ENCODE results near the gene PARVA. TPM values are rescaled to one million over a fixed set of nuclear protein-coding genes. Genes with fewer than 3 reads are reported as not detected.

Gene PARVA
- total and polyA plus RNA-seq, 2 of the 4 experiments (the other 2 are of a cell fraction) = 65.2 to 80.2 TPM

DNA sequence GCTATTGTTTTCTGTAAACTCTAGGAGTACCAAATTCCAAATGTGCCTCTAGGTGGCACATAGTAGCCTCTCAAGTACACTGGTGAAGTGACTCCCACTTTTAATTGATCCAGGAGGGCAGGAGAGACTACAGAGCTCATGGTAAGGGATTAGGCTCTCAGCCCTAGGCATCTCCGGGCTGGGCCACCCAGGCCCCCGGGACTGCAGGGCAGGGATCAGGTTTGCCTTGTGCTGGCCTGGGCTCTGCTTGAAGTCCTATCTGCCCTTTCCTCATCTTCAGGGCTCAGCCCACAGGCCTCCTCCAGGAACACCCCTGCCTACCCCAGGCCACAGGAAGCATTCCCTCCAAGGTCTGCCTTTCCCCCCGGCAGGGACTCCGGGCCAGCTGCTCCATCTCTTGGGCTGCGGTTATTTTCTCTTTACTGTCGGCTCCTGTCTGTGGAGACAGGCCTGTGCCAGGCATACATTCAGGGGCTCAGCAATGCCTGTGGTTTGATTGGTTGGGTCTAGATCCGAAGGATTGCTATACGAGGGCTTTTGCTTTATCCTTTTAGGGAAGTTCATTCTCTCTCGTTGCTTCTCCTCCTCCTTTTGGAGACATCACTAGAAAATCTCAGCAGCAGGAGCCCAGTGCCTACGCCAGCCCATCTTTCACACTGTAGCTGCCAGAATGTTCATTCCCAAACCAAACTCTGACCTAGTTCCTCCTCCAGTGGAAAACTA lies 32.8 kb downstream of the PARVA start:
- H4K20me1 ChIP-seq (ENCODE audit: insufficient read depth, low read length) = peaks cover 24% of the 10 kb centered on the region; the same call in 1 of the 2 replicates
- ChIA-PET CTCF (interaction anchor here (0.6 to 1.0 kb wide), 3 partner anchors 124 to 325 kb away, joined by 3 to 4 read pairs (median 3); no protein-coding TSS in a partner anchor), POLR2A (ENCODE audit: unreplicated experiment) (interaction anchor here (0.6 kb wide), 1 partner anchor 147 kb away, joined by 4 read pairs; no protein-coding TSS in a partner anchor)
- peak overlapping the region; percentile 87 for H2BK120ac ChIP-seq (ENCODE audit: low read depth, low read length)
- BruUV-seq (replicated peaks) = no TSS peak
- peak overlapping the region; percentile 23 for H4K5ac ChIP-seq (ENCODE audit: low read depth, low read length)
- peak overlapping the region; percentile 95 for H4K91ac ChIP-seq (ENCODE audit: insufficient read depth, low read depth, low read length)
- WGBS, 2 experiments (ENCODE audit: extremely low coverage in 2 of 2, insufficient read length in 1 of 2) = no CpG with 5 or more reads among the region's 10 CpGs
- peak overlapping the region; percentile 60 for H2AFZ ChIP-seq (replicated peaks; ENCODE audit: low read length, poor library complexity)
- peak overlapping the region; percentile 22; the same call in 1 of the 2 replicates for H3K4me2 ChIP-seq (ENCODE audit: low read depth, low read length)
- H2BK15ac ChIP-seq (ENCODE audit: low read depth, low read length) = peak overlapping the region; percentile 98
- H2BK5ac ChIP-seq (ENCODE audit: low read depth, low read length, poor library complexity, severe bottlenecking) = peak overlapping the region; percentile 96
- H3K36me3 ChIP-seq (ENCODE audit: control insufficient read depth, insufficient read depth, low read length) = no peaks in the 10 kb centered on the region
- H3K79me1 ChIP-seq (ENCODE audit: low read depth in 1 of 2, low read length in 2 of 2) = peaks cover 33 to 84% of the 10 kb centered on the region in 2 experiments
- H3K9me1 ChIP-seq (ENCODE audit: insufficient read depth, low read length) = peaks cover 23% of the 10 kb centered on the region
- in situ Hi-C loops (cut with MboI; ENCODE audit: low sequenced_read_pairs) (loop anchor here (5.0 to 10.0 kb wide), 2 partner anchors 267 to 495 kb away; no protein-coding TSS in a partner anchor), intact Hi-C loops (cut with micrococcal nuclease) (loop anchor here (1.0 to 5.0 kb wide), 2 partner anchors 12 to 482 kb away; no protein-coding TSS in a partner anchor), dilution Hi-C loops (cut with HindIII; ENCODE audit: low sequenced_read_pairs, unreplicated experiment) (no loop called here)
- H3K18ac ChIP-seq (ENCODE audit: low read depth, low read length) = peak overlapping the region; percentile 82
- ATAC-seq (ENCODE audit: low read depth) (peak; percentile 24), DNase-seq (peak; percentile 51)
- H3K14ac ChIP-seq (replicated peaks; ENCODE audit: low read depth, low read length) = peak overlapping the region; percentile 91
- H3K4me1 ChIP-seq (ENCODE audit: control insufficient read depth, insufficient read depth, low read length) = peaks cover 48% of the 10 kb centered on the region
- H3K23ac ChIP-seq (ENCODE audit: low read depth, low read length) = peak overlapping the region; percentile 93
- H2AK5ac ChIP-seq (ENCODE audit: low read depth, low read length) = peak overlapping the region; percentile 94
- H3K27me3 ChIP-seq (ENCODE audit: control insufficient read depth, insufficient read depth, low read length) = no peaks in the 10 kb centered on the region
- peak overlapping the region; percentile 93 for H2BK20ac ChIP-seq (ENCODE audit: low read depth, low read length)
- H4K8ac ChIP-seq (ENCODE audit: low read depth in 2 of 2, low read length in 2 of 2) = peak overlapping the region; percentile 82 to 93
- peak overlapping the region; percentile 92 for H3K4ac ChIP-seq (ENCODE audit: low read depth, low read length)
- H3K9ac ChIP-seq (ENCODE audit: low read depth, low read length) = peak overlapping the region; percentile 49
- peak overlapping the region; percentile 11 for H2AK9ac ChIP-seq (replicated peaks; ENCODE audit: low read depth, low read length, poor library complexity)
- H3K56ac ChIP-seq (ENCODE audit: extremely low read depth, insufficient read depth, low read length) = peak overlapping the region; percentile 46
- peak overlapping the region; percentile 80 for H3K27ac ChIP-seq (ENCODE audit: insufficient read depth, low read length)
- H3K4me3 ChIP-seq (ENCODE audit: insufficient read depth, low read depth, low read length) = no peak overlapping the region
- H3K9me3 ChIP-seq (ENCODE audit: control insufficient read depth, insufficient read depth, low read length) = no peaks in the 10 kb centered on the region
- TF ChIP-seq, protein P1, sequence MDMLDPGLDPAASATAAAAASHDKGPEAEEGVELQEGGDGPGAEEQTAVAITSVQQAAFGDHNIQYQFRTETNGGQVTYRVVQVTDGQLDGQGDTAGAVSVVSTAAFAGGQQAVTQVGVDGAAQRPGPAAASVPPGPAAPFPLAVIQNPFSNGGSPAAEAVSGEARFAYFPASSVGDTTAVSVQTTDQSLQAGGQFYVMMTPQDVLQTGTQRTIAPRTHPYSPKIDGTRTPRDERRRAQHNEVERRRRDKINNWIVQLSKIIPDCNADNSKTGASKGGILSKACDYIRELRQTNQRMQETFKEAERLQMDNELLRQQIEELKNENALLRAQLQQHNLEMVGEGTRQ (IDR thresholded peaks at IDR 0.05; ENCODE audit: low read depth, low read length) = no peak
- no peak for TF ChIP-seq MAFK (IDR thresholded peaks at IDR 0.05; ENCODE audit: low read depth, low read length)
- peak; percentile 23; the same call in 1 of the 2 replicates for TF ChIP-seq CTCF (conservative IDR thresholded peaks at IDR 0.05; ENCODE audit: low read depth, low read length)
- TF ChIP-seq MAZ (IDR thresholded peaks at IDR 0.05; ENCODE audit: borderline replicate concordance, low read depth, low read length) = no peak
- TF ChIP-seq RAD21 (IDR thresholded peaks at IDR 0.05; ENCODE audit: low read length) = peak; percentile 26; the same call in 1 of the 2 replicates
- no peak for TF ChIP-seq FOS (IDR thresholded peaks at IDR 0.05; ENCODE audit: low read depth, low read length)
- TF ChIP-seq RFX5 (IDR thresholded peaks at IDR 0.05; ENCODE audit: low read depth, low read length) = no peak
